NT2/D1 (cell line): Measurements from ENCODE around the gene CLCN6.

Source experiments
- YY1 ChIP-seq: IDR thresholded peaks from 2 replicates; pipeline ENCODE4 v1.6.1; 2011; ENCODE audit not compliant: insufficient read length, insufficient read depth
- ZNF274 ChIP-seq: IDR thresholded peaks from 2 replicates; pipeline ENCODE4 v1.6.1; 2011; ENCODE audit warnings: mild to moderate bottlenecking, low read depth, low read length

DNA sequence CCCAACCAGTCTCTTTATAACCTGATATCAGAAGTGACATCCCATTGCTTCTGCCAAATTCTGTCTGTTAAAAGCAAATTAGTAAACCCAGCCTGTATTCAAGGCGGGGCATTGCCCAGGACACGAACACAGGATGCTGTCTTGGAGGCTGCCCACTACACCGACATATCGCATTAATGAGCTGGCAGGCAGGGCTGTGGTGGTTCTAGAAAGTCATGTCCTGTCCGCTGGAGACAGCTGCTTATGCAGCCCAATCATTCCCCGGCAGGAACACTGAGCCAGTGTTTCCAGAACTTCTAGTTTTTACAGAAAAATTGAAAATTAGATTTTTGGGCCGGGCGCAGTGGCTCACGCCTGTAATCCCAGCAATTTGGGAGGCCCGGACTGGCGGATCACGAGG lies 24.7 kb upstream of the CLCN6 start:
- TF ChIP-seq YY1: no peak
- no peak for TF ChIP-seq ZNF274
